Skeletal muscle cell (primary cell): ENCODE measurements around the gene LDAH.

ENCODE experiments used
- DNase-seq: peaks from one replicate; pipeline ENCODE4 v3.0.0-alpha.2; 2010; ENCODE audit warnings: low read depth
- H3K4me3 ChIP-seq: 2 replicates; pipeline ENCODE4 v1.5.1; 2011; ENCODE audit warnings: low read depth, mild to moderate bottlenecking, control low read depth, low read length, moderate library complexity

The LDAH gene

GRCh38 chr2:20662308-20662937 lies 160.5 kb downstream of the LDAH start:
- DNase-seq, result no peak
- H3K4me3 ChIP-seq, result no peak overlapping the region

DNA sequence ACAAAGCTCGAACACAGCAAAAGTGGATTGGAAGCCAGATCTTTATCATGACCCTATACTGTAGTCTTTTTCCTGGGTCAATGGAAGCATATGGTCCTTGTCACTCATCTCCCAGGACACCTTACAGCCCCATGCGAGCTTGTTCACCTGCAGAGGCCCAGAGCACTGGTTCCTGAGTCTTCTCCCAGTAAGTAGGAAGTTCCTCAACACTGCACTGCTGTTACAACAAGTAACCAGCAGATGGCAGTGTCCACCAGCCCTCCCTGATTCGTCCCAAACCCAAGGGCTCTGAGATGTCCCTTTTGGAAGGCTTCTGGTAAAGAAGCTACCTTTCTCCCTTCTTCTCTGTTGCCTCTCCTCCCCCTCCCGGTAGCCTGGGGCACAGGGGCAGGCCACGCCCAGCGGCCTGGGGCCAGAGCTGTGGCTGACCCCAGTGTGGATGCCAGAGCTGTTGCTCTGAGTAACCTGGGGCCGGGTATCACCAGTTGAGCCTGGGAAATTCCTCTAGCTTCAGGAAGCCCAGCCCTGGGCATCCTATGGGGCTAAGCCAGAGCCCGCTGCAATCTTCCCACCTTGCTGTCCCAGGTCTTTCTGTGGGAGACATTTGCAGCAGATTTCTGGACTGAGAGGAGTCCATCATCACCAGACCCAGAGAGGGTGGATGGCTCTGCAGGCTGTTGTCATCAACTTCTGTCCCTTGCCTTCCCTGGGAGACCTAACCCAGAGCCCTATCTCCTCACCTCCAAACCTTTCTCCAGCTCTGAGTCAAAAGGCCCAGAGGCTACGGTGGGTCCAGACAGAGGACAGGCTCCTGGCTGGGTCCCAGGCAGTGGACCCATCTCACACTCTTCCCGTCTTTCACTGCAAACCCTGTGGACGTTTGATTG lies 161.2 kb downstream of the LDAH start:
- H3K4me3 ChIP-seq, result no peak overlapping the region
- DNase-seq, result no peak

GRCh38 chr2:20660506-20661420 lies 162.1 kb downstream of the LDAH start:
- no peak for DNase-seq

DNA sequence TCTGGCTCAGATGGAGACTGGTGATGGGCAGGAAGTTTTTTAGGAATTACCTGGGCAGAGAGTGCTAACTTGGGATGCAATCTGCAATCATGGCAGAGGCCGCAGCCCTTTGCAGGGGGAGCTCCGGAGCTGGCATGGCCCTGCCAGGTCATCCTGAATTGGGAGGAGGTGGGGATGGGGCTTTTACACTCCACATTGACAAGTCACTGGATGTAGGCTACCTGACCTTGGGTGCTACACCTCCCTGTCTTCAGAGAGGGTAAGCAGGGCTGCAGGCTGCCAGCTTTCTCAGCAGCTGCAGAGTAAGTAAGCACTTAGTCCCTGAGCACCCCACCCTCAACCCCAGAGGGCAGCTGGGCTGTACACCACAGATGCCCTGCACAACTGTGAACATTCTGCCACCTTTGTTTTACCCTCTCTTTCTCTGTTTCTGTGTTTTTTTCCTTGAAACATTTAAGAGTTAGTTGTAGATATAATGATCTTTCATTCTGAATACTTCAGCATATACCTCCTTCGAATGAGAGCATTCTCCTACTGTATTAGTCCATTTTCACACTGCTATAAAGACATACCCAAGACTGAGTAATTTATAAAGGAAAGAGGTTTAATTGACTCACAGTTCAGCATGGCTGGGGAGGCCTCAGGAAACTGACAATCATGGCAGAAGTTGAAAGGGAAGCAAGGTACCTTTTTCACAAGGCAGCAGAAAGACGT lies 165.2 kb downstream of the LDAH start:
- DNase-seq, result no peak
- H3K4me3 ChIP-seq, result no peak overlapping the region

More at GRCh38 chr2:20660506-20661420, 162.1 kb downstream of the LDAH start:
- no peak overlapping the region for H3K4me3 ChIP-seq

GRCh38 chr2:20656561-20656960 lies 166.3 kb downstream of the LDAH start:
- H3K4me3 ChIP-seq, result no peak overlapping the region
- DNase-seq, result no peak

GRCh38 chr2:20654535-20654813 lies 168.4 kb downstream of the LDAH start:
- H3K4me3 ChIP-seq, result no peak overlapping the region
- DNase-seq, result no peak

GRCh38 chr2:20653695-20654534 lies 169.0 kb downstream of the LDAH start:
- DNase-seq, result no peak
- no peak overlapping the region for H3K4me3 ChIP-seq

DNA sequence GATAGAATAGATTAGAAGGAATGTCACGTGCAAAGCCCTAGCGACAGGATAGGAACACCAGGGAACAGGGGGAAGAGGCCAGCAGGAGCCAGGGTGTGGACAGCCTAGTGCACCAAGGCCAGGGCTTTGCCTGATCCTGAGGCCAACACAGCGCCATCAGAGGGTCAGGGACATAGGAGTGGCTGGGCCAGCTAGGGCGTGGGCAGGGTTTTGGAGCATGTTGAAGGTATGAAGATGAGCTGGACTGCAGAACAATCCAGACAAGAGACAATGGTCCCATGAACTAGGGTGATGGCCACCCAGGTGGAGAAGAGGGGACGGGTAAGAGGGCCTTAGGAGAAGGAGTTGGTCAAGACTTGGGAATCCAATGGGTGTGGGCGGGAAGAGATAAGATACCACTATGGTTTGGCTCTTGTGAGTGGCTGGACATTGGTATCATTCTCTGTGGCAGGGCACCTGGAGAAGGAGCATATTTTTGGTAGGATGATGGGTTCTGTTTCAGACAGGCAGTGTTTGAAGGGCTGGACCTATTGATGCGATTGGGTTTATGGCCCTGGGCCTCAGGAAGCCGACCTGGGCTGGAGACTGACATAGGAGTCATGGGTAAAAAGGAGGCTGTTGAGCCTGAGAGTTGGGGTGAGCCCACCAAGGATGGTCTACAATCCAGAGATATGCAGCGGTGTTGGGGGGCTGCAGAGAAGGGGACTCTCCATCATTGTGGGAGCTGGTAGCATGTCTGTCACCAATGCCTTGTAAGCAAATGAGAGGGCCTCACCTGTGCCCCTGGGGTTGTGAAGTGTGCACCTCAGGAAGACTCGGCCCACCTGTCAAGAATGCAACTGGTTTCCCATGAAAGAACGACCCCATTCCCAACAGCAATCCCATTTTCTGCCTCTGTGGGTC lies 170.0 kb downstream of the LDAH start:
- no peak for DNase-seq
- no peak overlapping the region for H3K4me3 ChIP-seq

GRCh38 chr2:20652141-20652540 lies 170.8 kb downstream of the LDAH start:
- no peak for DNase-seq
- no peak overlapping the region for H3K4me3 ChIP-seq

DNA sequence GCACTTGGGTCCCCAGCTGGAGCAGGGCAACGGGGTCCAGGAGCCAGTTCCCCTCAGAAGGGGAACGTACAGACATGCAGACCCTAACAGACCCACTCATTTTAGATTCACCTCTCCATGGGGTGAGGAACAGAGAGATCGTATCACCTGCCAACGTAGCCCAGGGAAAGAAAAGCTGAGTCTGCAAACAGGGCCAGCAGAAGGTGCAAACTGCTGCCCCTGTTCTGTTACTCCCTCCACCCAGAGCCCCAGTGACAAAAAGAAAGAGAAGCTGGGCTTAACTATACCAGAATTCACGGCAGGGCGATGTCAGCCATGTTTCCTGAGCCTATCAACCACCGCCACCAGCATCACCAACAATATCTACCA lies 171.2 kb downstream of the LDAH start:
- DNase-seq, result no peak
- peak overlapping the region; percentile 74 for H3K4me3 ChIP-seq

GRCh38 chr2:20650877-20651730 lies 171.8 kb downstream of the LDAH start, which contains the start of gene HS1BP3:
TSS of gene HS1BP3 (minus strand) at chr2:20651098. CDS start at chr2:20651063, 35 bp downstream.
- peak within 1 kb of the TSS; percentile 74 for H3K4me3 ChIP-seq
- no peak for DNase-seq

- no peak for DNase-seq
- peak overlapping the region; percentile 74 for H3K4me3 ChIP-seq
These were observed 172.5 kb downstream of the LDAH start for GRCh38 chr2:20650393-20650876.

GRCh38 chr2:20649976-20650375 lies 172.9 kb downstream of the LDAH start:
- no peak for DNase-seq
- peak overlapping the region; percentile 74 for H3K4me3 ChIP-seq

- DNase-seq, result no peak
- H3K4me3 ChIP-seq, result no peak overlapping the region
These were observed 173.3 kb downstream of the LDAH start for GRCh38 chr2:20649576-20649975.

GRCh38 chr2:20648831-20649230 lies 174.1 kb downstream of the LDAH start:
- no peak overlapping the region for H3K4me3 ChIP-seq
- no peak for DNase-seq

DNA sequence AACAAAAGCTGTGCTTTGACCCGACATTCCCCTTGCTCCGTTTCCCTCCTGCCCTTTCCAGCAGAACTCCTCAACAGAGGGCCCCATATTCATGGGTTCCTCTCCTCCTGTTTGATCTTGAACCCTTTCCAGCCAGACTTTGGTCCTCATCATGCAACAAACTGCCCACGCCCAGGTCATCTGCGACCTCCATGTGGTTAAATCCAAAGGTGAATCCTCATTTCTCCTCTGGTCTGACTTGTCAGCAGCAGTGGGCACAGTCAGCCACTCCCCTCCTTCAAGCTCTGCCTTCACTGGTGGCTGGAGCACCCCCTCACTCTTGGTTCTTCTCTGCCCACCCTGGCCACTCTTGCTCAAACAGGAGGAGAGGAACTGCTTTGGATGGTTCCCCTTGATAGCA lies 174.7 kb downstream of the LDAH start:
- H3K4me3 ChIP-seq, result no peak overlapping the region
- DNase-seq, result no peak

DNA sequence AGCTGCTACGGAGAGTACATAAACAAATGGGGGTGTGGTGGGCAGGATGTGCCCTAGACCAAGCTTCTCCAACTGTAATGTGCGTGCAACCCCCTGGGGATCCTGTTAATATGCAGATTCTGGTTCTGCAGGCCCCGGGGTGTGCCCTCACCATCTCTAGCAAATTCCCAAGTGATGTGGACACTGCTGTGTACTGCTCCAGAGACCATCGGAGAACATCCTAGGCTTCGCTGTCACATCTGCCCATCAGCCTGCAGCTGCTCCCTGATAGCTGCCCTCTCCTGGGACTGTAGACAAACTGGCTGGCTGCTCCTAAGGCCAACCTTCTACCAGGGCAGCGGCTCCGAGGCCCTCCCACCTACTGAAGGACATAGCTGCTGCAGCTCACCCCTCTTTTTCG lies 175.2 kb downstream of the LDAH start:
- DNase-seq, result no peak
- H3K4me3 ChIP-seq, result no peak overlapping the region
